HS-27A (cell line): ENCODE results near the gene ASPA.

Experiments used
- DNase-seq: peaks from one replicate; pipeline ENCODE4 v3.0.0-alpha.2; 2012; ENCODE audit warnings: low read depth, missing footprints

ASPA gene

GRCh38 chr17:3534881-3535252 lies 59.1 kb downstream of the ASPA start:
- no peak for DNase-seq

DNA sequence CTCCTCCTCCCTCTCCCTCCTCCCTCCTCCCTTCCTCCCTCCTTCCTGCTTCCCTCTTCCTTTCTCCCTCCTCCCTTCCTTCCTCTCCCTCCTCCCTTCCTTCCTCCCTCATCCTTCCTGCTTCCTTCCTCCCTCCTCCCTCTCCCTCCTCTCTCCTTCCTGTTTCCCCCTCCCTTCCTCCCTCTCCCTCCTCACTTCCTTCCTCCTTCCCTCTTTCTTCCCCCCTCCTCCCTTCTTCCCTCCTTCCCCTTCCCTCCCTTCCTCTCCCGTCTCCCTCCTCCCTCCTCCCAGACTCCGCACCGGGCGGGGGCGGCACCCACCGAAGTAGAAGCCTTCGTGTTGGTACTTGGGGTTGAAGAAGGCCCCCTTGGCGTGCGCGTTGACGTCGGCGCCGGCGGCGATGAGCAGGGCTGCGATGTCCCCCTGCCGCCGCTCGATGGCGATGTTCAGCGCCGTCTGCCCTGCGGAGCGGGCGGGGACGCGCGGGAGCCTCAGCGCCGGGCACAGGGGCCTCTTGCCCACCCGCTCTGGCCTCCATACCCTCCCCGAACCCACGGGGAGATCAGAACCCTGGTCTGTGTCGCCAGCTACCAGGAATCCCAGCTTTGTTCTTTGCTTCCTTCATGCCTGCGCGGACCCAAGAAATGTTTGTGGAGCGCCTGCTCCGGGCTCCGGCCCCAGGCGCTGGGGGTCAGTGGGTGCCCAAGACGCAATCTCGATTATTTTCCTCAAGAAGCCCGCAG lies 59.6 kb downstream of the ASPA start:
- no peak for DNase-seq

- no peak for DNase-seq
These were observed 60.9 kb downstream of the ASPA start for GRCh38 chr17:3536716-3537115.

DNA sequence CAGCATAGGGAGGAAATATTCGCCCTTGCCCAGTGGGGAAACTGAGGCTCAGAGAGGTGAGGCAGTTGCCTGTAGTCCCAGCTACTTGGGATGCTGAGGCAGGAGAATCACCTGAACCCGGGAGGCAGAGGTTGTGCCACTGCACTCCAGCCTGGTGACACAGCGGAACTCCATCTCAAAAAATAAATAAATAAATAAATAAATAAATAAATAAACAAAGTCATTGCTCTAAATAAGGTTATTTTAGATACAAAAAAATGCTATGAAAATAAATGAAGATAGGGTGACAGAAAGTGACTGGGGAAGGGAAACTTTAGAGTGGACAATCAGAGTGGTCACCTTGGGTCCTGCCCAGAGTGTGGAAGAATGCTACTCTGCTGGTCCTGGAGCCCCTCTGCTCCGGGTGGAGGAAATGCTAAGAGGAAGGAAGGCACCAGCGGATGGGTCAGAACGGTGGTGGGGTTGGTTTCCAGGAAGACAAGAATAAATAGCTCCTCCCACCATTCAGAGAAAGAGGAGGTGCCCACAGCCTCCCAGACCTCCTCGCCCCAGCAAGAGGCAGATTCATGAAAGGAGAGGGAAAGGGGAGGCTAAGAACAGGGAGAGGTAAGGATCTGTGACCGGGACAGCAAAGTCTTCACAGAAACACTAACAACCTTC lies 64.2 kb downstream of the ASPA start:
- DNase-seq, result no peak

DNA sequence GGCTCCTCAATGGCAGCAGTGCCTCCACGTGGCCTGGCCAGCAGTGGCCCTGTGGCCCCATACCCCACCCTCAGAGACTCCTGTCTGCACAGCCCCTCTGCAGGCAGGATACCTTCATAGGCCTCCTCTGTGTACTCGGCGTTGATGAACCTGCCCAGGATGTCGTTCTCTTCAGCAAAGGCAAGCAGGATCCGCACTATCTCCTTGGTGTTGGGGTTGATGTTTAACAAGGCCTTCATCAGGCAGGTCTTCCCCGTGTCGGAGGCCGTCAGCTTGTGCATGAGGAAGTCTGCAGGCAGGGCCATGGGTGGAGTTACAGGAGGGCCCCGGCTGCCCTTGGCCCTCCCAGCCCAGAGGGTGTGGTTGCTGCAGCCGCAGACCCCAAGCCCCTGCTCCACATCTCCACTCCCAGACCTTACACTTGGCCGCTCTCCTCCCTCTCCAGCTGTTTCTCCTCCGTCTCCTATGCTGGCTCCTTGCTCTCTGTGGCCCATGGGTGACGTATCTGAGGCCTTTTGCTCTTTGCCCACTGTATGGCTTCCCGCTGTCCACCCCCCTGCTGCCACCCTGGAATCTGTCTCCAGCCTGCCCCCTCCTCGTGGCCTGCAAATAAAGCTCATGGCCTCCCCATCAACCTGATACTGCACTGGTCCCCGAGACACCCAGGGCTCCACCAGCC lies 66.8 kb downstream of the ASPA start:
- no peak for DNase-seq

- DNase-seq, result no peak
These were observed 67.7 kb downstream of the ASPA start for GRCh38 chr17:3543453-3543852.

GRCh38 chr17:3544365-3544764 lies 68.6 kb downstream of the ASPA start:
- no peak for DNase-seq

DNA sequence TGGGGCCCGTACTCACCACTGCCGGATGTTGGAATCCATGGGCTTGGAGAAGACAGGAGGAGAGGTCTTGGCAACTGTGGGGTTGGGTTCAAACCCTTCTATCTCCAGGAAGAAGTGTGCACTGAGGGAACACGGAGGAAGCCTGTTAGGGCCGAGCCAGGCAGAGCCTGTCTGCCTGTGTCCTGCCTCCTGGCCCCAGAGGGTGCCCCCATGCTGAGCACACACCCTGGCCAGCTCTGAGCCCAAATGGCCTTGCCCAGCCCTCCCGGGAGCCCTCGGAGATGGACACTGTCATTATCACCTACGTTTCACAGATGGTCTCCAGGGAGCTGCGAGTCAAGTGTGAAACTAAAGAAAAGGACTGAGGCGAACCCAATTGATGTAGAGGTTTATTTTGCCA lies 69.4 kb downstream of the ASPA start:
- no peak for DNase-seq

DNA sequence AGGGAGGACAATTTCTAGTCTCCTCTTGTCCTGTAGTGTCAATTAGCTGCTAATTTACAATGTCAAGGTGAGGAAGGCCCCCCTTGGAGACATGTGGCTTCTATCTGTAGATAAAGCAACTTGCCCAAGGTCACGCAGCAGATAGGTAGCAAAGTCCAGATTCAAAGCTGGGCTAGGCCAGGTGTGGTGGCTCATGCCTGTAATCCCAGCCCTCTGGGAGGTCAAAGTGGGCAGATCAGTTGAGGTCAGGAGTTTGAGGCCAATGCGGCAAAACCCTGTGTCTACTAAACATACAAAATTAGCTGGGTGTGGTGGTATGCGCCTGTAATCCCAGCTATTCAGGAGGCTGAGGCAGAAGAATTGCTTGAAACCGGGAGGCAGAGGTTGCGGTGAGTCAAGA lies 70.7 kb downstream of the ASPA start:
- no peak for DNase-seq

DNA sequence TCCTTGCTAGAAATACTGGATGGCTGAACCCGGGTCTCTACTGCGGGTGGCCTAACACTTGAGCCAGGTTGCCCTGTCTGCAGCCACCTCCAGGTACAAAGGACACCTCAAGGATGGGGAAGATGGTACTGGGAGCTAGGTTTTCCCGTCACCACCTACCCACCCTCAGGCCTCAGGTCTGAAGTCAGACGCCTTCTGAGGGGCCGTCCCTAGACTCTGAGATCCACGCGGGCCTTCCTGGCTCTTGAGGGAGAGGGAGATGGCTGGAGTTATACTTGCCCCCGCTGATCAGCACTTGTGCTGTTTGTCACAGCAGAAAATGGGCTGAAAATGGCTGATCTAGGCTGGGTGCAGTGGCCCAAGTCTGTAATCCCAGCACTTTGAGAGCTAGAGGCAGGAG lies 71.2 kb downstream of the ASPA start:
- no peak for DNase-seq

GRCh38 chr17:3547628-3548027 lies 71.8 kb downstream of the ASPA start:
- DNase-seq, result no peak

DNA sequence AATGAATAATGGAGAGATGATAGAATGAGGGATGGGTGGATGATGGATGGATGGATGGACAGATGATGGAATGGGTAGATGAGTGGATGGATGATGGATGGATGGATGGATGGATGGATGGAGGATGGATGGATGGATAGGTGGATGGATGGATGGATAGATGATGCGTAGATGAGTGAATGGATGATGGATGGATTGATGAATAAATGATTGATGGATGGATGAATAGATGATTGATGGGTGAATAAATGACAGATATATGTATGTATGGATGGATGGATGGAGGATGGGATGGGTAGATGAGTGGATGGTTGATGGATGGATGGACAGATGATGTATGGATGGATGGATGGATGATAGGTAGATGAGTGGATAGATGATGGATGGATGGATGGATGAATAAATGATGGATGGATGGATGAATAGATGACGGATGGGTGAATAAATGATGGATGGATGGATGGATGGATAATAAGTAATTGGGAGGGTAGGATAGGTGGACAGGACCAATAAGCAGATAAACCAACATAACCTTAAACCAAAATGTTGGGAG lies 73.9 kb downstream of the ASPA start:
- no peak for DNase-seq

- no peak for DNase-seq
These were observed 75.4 kb downstream of the ASPA start for GRCh38 chr17:3551189-3551588.

DNA sequence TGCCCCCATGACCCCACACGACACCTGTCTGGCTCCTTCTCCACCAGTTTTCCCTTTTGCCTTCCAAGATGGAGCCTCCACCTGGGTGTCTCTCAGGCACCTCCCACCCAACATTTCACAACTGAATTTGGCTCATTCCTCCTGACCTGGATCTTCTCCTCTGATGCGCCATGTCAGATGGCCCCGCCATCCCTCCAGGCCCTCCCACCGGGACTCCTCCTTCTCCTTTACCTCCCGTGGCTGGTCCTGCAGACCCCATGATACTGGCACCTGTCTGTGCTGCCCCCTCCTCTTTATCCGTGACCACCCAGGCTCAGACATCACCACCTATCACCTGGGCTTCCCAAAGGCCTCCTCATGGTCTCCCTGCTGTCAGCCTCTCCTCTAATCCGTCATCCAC lies 77.1 kb downstream of the ASPA start:
- DNase-seq, result no peak
